RWPE2 (cell line): ENCODE results near the gene CDHR2.

ENCODE experiments used
- ATAC-seq: fragments of 200-7000 bp; cut with Tn5 transposase; 3 replicates; pipeline ENCODE4 v1.9.1; 2021; ENCODE audit warnings: low read depth
- DNase-seq: peaks from one replicate; pipeline ENCODE4 v3.0.0-alpha.2; 2020; ENCODE audit warnings: low spot score
- H3K27ac ChIP-seq: fragments of 450-650 bp; 2 replicates; pipeline ENCODE4 v1.5.1; 2017; ENCODE audit warnings: mild to moderate bottlenecking; ENCODE audit not compliant: poor library complexity, severe bottlenecking
- H3K27me3 ChIP-seq: fragments of 250-450 bp; sonication (Bioruptor Pico); 2 replicates; pipeline ENCODE4 v1.5.1; 2021; ENCODE audit warnings: mild to moderate bottlenecking, moderate library complexity; ENCODE audit not compliant: insufficient read depth, poor library complexity, severe bottlenecking
- H3K36me3 ChIP-seq: fragments of 250-450 bp; sonication (Bioruptor Pico); 2 replicates; pipeline ENCODE4 v1.5.1; 2020; ENCODE audit warnings: low read depth, mild to moderate bottlenecking, moderate library complexity
- H3K4me1 ChIP-seq: fragments of 250-450 bp; sonication (Bioruptor Pico); 2 replicates; pipeline ENCODE4 v1.5.1; 2021; ENCODE audit warnings: mild to moderate bottlenecking, moderate library complexity; ENCODE audit not compliant: insufficient read depth, poor library complexity, severe bottlenecking
- H3K4me3 ChIP-seq: fragments of 250-450 bp; sonication (Bioruptor Pico); 2 replicates; pipeline ENCODE4 v1.5.1; 2021; ENCODE audit warnings: mild to moderate bottlenecking, moderate library complexity; ENCODE audit not compliant: severe bottlenecking
- H3K9me3 ChIP-seq: fragments of 250-450 bp; sonication (Bioruptor Pico); 2 replicates; pipeline ENCODE4 v1.5.1; 2021; ENCODE audit warnings: mild to moderate bottlenecking, moderate library complexity; ENCODE audit not compliant: severe bottlenecking
- TF ChIP-seq, protein P1 (sequence below): fragments of 450-650 bp; IDR thresholded peaks from one replicate; pipeline ENCODE4 v1.5.1; 2017; ENCODE audit warnings: mild to moderate bottlenecking, moderate library complexity; ENCODE audit not compliant: poor library complexity, severe bottlenecking

The CDHR2 gene

DNA sequence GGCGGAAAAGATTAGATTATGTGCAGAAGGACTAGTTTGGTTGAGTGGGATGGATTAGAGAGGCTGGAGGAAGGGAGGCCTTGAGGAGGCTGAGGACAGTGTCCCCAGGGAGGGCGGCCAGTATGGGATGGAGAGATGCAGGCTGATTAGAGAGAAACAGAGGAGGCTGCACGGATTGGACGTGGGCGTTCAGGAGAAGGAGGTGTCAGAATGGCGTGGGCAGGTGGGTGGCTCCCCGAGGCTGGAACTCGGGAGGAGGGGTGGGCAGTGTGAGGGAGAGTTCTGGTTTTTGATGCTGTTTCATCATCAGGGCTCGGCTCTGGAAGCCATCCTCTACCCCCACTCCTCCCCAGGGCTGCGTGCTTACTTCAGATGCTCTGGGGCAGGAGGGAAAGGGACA, 13.0 kb downstream of the CDHR2 start:
- ATAC-seq (no peak), DNase-seq (no peak)
- TF ChIP-seq, protein P1, sequence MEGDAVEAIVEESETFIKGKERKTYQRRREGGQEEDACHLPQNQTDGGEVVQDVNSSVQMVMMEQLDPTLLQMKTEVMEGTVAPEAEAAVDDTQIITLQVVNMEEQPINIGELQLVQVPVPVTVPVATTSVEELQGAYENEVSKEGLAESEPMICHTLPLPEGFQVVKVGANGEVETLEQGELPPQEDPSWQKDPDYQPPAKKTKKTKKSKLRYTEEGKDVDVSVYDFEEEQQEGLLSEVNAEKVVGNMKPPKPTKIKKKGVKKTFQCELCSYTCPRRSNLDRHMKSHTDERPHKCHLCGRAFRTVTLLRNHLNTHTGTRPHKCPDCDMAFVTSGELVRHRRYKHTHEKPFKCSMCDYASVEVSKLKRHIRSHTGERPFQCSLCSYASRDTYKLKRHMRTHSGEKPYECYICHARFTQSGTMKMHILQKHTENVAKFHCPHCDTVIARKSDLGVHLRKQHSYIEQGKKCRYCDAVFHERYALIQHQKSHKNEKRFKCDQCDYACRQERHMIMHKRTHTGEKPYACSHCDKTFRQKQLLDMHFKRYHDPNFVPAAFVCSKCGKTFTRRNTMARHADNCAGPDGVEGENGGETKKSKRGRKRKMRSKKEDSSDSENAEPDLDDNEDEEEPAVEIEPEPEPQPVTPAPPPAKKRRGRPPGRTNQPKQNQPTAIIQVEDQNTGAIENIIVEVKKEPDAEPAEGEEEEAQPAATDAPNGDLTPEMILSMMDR: no peak
- no peaks in the 10 kb centered on the region for H3K27me3 ChIP-seq
- no peak overlapping the region for H3K4me3 ChIP-seq
- no peak overlapping the region for H3K27ac ChIP-seq
- peaks cover 2% of the 10 kb centered on the region for H3K4me1 ChIP-seq
- no peaks in the 10 kb centered on the region for H3K9me3 ChIP-seq
- no peaks in the 10 kb centered on the region for H3K36me3 ChIP-seq

DNA sequence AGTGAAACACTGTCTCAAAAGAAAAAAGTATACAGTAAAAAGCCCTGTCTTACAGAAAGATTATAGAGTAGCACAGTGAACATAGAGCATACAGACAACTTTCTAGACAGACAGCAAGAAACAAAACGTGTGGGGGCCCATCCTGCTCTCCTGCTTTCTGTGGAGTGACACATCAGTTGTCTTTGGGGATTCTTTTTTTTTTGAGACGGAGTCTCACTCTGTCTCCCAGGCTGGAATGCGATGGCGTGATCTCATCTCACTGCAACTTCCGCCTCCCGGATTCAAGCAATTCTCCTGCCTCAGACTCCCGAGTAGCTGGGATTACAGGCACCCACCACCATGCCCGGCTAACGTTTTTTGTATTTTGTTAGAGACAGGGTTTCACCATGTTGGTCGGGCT, 14.9 kb downstream of the CDHR2 start:
- H3K4me1 ChIP-seq: peaks cover 2% of the 10 kb centered on the region
- H3K36me3 ChIP-seq: no peaks in the 10 kb centered on the region
- TF ChIP-seq, protein P1: no peak
- H3K4me3 ChIP-seq: no peak overlapping the region
- no peaks in the 10 kb centered on the region for H3K27me3 ChIP-seq
- peak; percentile 7; the same call in 1 of the 3 replicates for ATAC-seq
- H3K9me3 ChIP-seq: no peaks in the 10 kb centered on the region
- H3K27ac ChIP-seq: peak overlapping the region; percentile 31
- DNase-seq: no peak

DNA sequence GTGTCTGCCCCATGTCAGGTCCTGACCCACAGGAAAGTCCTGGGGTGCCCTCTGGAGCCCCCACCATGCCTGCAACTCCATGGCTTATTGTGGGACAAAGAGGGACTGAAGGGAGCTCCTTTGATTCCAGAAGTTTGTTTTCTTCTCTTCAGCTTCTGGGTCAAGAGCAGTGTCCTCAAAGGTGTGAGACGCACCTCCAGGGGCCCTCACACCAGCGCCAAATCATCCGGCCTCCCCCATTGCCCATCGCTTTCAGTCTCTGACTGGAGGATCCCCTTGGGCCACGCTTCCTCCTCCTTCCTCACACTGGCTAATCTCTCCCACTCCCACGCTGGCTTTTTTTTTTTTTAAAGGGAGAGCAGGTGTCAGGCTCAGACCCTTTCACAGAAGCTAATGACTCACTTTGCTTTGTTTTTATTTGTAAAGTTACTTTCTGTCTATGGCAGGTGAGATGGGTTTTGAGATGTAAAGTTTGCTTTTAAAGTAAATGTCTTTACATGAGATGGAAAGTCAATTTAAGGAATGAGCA, 16.7 kb downstream of the CDHR2 start:
- ATAC-seq: no peak
- no peak for DNase-seq

DNA sequence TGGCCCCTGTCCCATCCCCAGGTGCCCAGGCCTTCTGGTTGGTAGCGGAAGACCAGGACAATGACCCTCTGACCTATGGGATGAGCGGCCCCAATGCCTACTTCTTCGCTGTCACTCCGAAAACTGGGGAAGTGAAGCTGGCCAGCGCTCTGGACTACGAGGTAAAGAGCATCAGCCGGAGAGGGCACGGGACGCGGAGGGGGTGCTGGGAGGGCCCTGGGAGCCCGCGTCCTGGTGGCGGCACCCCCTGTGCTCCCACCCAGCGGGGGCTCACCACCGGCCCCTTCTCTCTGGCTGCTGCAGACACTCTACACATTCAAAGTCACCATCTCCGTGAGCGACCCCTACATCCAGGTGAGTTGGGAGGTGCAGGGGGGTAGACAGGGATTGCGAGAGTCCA, 19.5 kb downstream of the CDHR2 start:
- H3K36me3 ChIP-seq: no peaks in the 10 kb centered on the region
- ATAC-seq: no peak
- H3K27me3 ChIP-seq: no peaks in the 10 kb centered on the region
- DNase-seq: no peak
- H3K9me3 ChIP-seq: no peaks in the 10 kb centered on the region
- peaks cover 2% of the 10 kb centered on the region for H3K4me1 ChIP-seq
- H3K4me3 ChIP-seq: no peak overlapping the region
- no peak overlapping the region for H3K27ac ChIP-seq
- TF ChIP-seq, protein P1: no peak

More for the DNA sequence above, 16.7 kb downstream of the CDHR2 start:
- H3K9me3 ChIP-seq: no peaks in the 10 kb centered on the region
- H3K4me3 ChIP-seq: no peak overlapping the region
- TF ChIP-seq, protein P1: no peak
- H3K36me3 ChIP-seq: no peaks in the 10 kb centered on the region
- H3K27me3 ChIP-seq: no peaks in the 10 kb centered on the region
- no peak overlapping the region for H3K27ac ChIP-seq
- H3K4me1 ChIP-seq: peaks cover 2% of the 10 kb centered on the region

DNA sequence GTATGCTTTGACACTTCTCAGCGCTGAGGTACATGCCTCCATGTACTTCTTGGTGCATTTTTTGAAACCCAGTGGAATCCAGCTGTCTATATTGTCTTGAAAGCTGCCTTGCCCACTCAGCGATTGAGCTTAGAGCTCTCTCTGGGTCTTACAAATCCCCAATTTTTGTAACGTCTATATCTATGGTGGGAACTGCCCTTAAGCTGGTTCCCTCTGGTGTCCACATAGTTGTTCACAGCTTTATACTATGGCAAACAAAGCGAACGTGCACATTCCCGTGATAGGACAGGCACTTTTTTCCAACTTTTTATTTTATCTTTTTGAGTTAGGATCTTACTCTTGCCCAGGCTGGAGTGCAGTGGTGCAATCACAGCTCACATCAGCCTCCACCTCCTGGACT, 20.9 kb downstream of the CDHR2 start:
- no peak for DNase-seq
- peak; percentile 26; the same call in 1 of the 3 replicates for ATAC-seq
- Histone ChIP-seq H3K4me3 (no peak overlapping the region), H3K9me3 (no peaks in the 10 kb centered on the region), H3K4me1 (no peaks in the 10 kb centered on the region), H3K36me3 (no peaks in the 10 kb centered on the region), H3K27ac (no peak overlapping the region), H3K27me3 (no peaks in the 10 kb centered on the region)
- TF ChIP-seq, protein P1: peak; percentile 23
